ENCODE measurements around the gene OR1I1. TPM values are rescaled to one million over a fixed set of nuclear protein-coding genes. Genes with fewer than 3 reads are reported as not detected.

Gene OR1I1
- total RNA-seq, 1 experiment from 2014 or later, result not detected

DNA sequence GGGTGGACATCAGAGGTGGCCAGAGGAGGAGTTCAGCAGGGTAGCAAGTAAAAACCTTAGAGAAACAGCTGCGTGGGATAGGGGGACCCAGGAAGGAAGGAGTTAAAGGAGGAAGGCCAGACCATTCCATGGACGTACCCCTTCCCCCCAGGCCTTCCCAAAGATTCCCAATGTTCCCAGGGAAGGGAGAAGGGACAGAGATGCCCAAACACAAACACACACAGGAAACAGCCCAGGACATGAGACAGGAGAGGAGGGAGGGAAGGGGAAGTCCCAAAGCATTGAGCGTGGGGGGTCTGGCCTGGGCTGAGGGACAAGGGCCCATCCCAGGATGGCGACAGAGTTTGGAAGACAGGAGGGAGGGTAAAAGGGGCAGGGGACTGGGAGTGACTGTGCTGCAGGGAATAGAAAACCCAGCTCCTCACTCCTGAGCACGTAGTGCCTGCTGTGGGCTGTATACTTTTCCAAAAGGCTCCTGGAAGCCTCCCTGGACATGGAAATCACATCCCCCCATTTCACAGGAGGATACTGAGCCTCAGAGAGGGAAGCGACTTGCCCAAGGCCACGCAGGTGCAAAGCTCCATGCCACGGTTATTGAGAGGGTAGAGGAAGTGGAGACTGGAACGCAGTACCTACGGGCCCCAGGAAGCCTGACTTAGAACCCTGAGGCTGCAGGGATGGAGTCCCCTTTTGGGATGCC lies 26.3 kb downstream of the OR1I1 start:
- no peak overlapping the region for H3K18ac ChIP-seq (ENCODE audit: insufficient read length, low read depth, low read length)
- H3K14ac ChIP-seq (ENCODE audit: insufficient read depth, low read length), result no peak overlapping the region
- H3K23ac ChIP-seq (ENCODE audit: insufficient read length, low read depth, low read length), result no peak overlapping the region
- H4K20me1 ChIP-seq (ENCODE audit: control insufficient read depth, insufficient read depth, insufficient read length), result no peaks in the 10 kb centered on the region
- DNase-seq, result no peak
- no peak overlapping the region for H3K27ac ChIP-seq (ENCODE audit: insufficient read length, low read depth, low read length)
- no CpG with 5 or more reads among the region's 10 CpGs for WGBS (ENCODE audit: extremely low coverage, insufficient read length, low lambda C conversion rate)
- H4K8ac ChIP-seq (replicated peaks; ENCODE audit: insufficient read length, low read depth, low read length), result no peak overlapping the region
- H4K5ac ChIP-seq (ENCODE audit: insufficient read length, low read depth, low read length), result no peak overlapping the region
- H3K27me3 Mint-ChIP-seq (ENCODE audit: low read depth), result peaks cover 1% of the 10 kb centered on the region; the same call in 1 of the 2 replicates
- TF ChIP-seq, protein P1, sequence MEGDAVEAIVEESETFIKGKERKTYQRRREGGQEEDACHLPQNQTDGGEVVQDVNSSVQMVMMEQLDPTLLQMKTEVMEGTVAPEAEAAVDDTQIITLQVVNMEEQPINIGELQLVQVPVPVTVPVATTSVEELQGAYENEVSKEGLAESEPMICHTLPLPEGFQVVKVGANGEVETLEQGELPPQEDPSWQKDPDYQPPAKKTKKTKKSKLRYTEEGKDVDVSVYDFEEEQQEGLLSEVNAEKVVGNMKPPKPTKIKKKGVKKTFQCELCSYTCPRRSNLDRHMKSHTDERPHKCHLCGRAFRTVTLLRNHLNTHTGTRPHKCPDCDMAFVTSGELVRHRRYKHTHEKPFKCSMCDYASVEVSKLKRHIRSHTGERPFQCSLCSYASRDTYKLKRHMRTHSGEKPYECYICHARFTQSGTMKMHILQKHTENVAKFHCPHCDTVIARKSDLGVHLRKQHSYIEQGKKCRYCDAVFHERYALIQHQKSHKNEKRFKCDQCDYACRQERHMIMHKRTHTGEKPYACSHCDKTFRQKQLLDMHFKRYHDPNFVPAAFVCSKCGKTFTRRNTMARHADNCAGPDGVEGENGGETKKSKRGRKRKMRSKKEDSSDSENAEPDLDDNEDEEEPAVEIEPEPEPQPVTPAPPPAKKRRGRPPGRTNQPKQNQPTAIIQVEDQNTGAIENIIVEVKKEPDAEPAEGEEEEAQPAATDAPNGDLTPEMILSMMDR (conservative IDR thresholded peaks at IDR 0.05), result no peak
- H3K79me2 ChIP-seq (ENCODE audit: insufficient read depth, low read length), result no peaks in the 10 kb centered on the region
- no peaks in the 10 kb centered on the region for H3K79me1 ChIP-seq (ENCODE audit: insufficient read depth, low read depth, low read length, poor library complexity, severe bottlenecking)
- no peak overlapping the region for H2BK20ac ChIP-seq (ENCODE audit: low read depth, low read length, poor library complexity, severe bottlenecking)
- H3K9me3 ChIP-seq (ENCODE audit: control insufficient read depth, low read depth, low read length), result no peaks in the 10 kb centered on the region
- no peak overlapping the region for H2AK5ac ChIP-seq (ENCODE audit: insufficient read length, low read length)
- H3K4me1 Mint-ChIP-seq, result peaks cover 15 to 17% of the 10 kb centered on the region in 2 experiments
- no peak overlapping the region for H3T11ph ChIP-seq (ENCODE audit: low read length)
- H3K27ac Mint-ChIP-seq, result peak overlapping the region; percentile 65 to 91 (median 85)
- no peak overlapping the region for H2BK5ac ChIP-seq (ENCODE audit: insufficient read length, low read length)
- H3K4me3 Mint-ChIP-seq, result peak overlapping the region; percentile 78 to 87
- peaks cover 10% of the 10 kb centered on the region for H3K23me2 ChIP-seq (ENCODE audit: insufficient read length, low read depth, low read length, poor library complexity, severe bottlenecking)
- H3K4me2 ChIP-seq (ENCODE audit: insufficient read depth, insufficient read length, low read length), result peak overlapping the region; percentile 73
- no peak overlapping the region for H2BK120ac ChIP-seq (ENCODE audit: low read depth, low read length, poor library complexity, severe bottlenecking)
- H3K9ac ChIP-seq (ENCODE audit: extremely low read depth, insufficient read length, low read length), result peak overlapping the region; percentile 5
- H2BK12ac ChIP-seq (ENCODE audit: insufficient read length, low read depth, low read length), result no peak overlapping the region
- H3K9me3 Mint-ChIP-seq, result peaks cover 11 to 17% of the 10 kb centered on the region in 2 experiments
- H3K4ac ChIP-seq (ENCODE audit: low read depth, low read length), result no peak overlapping the region
- H3K36me3 Mint-ChIP-seq (ENCODE audit: insufficient read depth in 1 of 3, low read depth in 3 of 3), result peaks cover 25 to 40% (median 36%) of the 10 kb centered on the region in 3 experiments
- H2AFZ ChIP-seq (ENCODE audit: low read length), result no peak overlapping the region
- H2BK15ac ChIP-seq (ENCODE audit: low read depth, low read length), result no peak overlapping the region
- no peaks in the 10 kb centered on the region for H3K27me3 ChIP-seq (ENCODE audit: insufficient read depth, low read length)
- H4K91ac ChIP-seq (ENCODE audit: insufficient read length, low read depth, low read length), result no peak overlapping the region
- H3K56ac ChIP-seq (ENCODE audit: insufficient read length, low read depth, low read length), result no peak overlapping the region
- no peaks in the 10 kb centered on the region; the same call in 1 of the 2 replicates for H3K4me1 ChIP-seq (ENCODE audit: insufficient read depth, low read length)
